Measurements from ENCODE around the gene SLC25A10.

DNA sequence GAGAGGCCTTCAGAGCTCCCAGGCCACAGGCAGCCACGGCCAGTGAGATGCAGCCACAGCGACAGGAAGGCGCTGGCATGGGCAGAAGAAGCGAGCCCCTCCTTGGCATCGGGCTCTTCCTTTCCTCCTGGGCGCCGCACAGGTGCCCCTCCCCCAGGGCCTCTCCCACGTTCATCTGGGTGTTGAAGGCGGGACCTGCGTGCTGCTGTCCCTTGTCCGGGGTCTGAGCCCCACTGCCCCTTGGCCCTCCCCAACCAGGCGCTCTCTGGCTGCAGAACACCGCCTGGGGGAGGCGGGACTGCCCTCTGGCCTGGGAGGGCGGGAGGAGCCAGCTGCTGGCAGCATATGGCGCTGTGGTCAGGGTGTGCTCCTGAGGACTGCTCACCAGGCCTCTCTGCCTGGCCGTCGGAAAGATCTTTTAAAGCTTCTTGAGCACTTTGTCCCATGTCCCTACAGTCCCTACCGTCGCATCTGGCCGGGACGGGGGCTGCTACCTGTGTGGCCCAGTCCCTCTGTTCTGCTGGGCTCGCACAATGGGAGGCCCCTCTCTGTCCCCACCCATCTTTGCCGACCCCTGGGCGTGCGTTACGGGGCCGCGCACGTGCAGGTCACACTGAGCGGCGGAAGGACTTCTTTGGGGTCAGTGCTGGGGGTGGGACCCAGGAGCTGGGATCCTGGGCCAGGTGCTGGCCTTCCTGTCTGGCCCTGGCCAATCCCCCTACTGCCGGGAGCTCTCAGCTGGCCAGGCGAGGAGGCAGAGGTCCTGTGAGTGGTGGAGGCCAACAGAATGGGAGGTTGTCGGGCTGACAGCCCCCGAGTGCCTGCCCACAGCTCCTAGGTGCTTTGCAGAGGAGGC, 1.7 kb downstream of the SLC25A10 start:
- TF ChIP-seq EZH2 (IDR thresholded peaks at IDR 0.05; ENCODE audit: borderline replicate concordance, low read depth, low read length, severe bottlenecking) (no peak), FOS (IDR thresholded peaks at IDR 0.05; ENCODE audit: borderline replicate concordance, insufficient read depth, low read length) (no peak), POLR2A (IDR thresholded peaks at IDR 0.05; ENCODE audit: low read depth, low read length) (no peak), POLR2AphosphoS5 (IDR thresholded peaks at IDR 0.05; ENCODE audit: insufficient read depth, low read depth, low read length) (no peak), MYC (IDR thresholded peaks at IDR 0.05; ENCODE audit: low read depth, low read length) (no peak), GATA2 (IDR thresholded peaks at IDR 0.05; ENCODE audit: insufficient read depth, insufficient read length, low read depth, low read length) (no peak)
- TF ChIP-seq, protein P1, sequence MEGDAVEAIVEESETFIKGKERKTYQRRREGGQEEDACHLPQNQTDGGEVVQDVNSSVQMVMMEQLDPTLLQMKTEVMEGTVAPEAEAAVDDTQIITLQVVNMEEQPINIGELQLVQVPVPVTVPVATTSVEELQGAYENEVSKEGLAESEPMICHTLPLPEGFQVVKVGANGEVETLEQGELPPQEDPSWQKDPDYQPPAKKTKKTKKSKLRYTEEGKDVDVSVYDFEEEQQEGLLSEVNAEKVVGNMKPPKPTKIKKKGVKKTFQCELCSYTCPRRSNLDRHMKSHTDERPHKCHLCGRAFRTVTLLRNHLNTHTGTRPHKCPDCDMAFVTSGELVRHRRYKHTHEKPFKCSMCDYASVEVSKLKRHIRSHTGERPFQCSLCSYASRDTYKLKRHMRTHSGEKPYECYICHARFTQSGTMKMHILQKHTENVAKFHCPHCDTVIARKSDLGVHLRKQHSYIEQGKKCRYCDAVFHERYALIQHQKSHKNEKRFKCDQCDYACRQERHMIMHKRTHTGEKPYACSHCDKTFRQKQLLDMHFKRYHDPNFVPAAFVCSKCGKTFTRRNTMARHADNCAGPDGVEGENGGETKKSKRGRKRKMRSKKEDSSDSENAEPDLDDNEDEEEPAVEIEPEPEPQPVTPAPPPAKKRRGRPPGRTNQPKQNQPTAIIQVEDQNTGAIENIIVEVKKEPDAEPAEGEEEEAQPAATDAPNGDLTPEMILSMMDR (IDR thresholded peaks at IDR 0.05; ENCODE audit: extremely low read depth in 1 of 2, insufficient read depth in 1 of 2, low read depth in 1 of 2, low read length in 2 of 2), result no peak
- TF ChIP-seq, protein P2, sequence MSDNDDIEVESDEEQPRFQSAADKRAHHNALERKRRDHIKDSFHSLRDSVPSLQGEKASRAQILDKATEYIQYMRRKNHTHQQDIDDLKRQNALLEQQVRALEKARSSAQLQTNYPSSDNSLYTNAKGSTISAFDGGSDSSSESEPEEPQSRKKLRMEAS (IDR thresholded peaks at IDR 0.05; ENCODE audit: insufficient read depth, insufficient read length), result no peak
